Measurements from ENCODE around the gene COL13A1.

The COL13A1 gene

GRCh38 chr10:69816521-69816920, 14.8 kb downstream of the COL13A1 start:
- no peaks in the 10 kb centered on the region for H3K4me1 ChIP-seq (ENCODE audit: control insufficient read depth in 2 of 2, insufficient read depth in 2 of 2, low read length in 2 of 2)

GRCh38 chr10:69817078-69817581, 15.4 kb downstream of the COL13A1 start:
- Histone ChIP-seq H3K9ac (ENCODE audit: low read depth in 1 of 2, low read length in 2 of 2) (no peak overlapping the region), H3K27me3 (ENCODE audit: control insufficient read depth in 2 of 2, insufficient read depth in 2 of 2, low read length in 2 of 2) (no peaks in the 10 kb centered on the region), H3K4me3 (ENCODE audit: low read length in 2 of 2) (no peak overlapping the region), H3K9me3 (ENCODE audit: control insufficient read depth in 2 of 2, low read length in 2 of 2) (no peaks in the 10 kb centered on the region), H3K27ac (ENCODE audit: low read depth in 2 of 2, low read length in 2 of 2) (no peak overlapping the region), H3K36me3 (ENCODE audit: control insufficient read depth in 2 of 2, insufficient read depth in 2 of 2, low read length in 2 of 2) (no peaks in the 10 kb centered on the region), H3K4me1 (ENCODE audit: control insufficient read depth in 2 of 2, insufficient read depth in 2 of 2, low read length in 2 of 2) (no peaks in the 10 kb centered on the region)

More at GRCh38 chr10:69816521-69816920, 14.8 kb downstream of the COL13A1 start:
- Histone ChIP-seq H3K4me3 (ENCODE audit: low read length in 2 of 2) (no peak overlapping the region), H3K27ac (ENCODE audit: low read depth in 2 of 2, low read length in 2 of 2) (no peak overlapping the region), H3K9me3 (ENCODE audit: control insufficient read depth in 2 of 2, low read length in 2 of 2) (no peaks in the 10 kb centered on the region), H3K27me3 (ENCODE audit: control insufficient read depth in 2 of 2, insufficient read depth in 2 of 2, low read length in 2 of 2) (no peaks in the 10 kb centered on the region), H3K36me3 (ENCODE audit: control insufficient read depth in 2 of 2, insufficient read depth in 2 of 2, low read length in 2 of 2) (no peaks in the 10 kb centered on the region), H3K9ac (ENCODE audit: low read depth in 1 of 2, low read length in 2 of 2) (no peak overlapping the region)

GRCh38 chr10:69818676-69819239, 17.1 kb downstream of the COL13A1 start:
- H3K36me3 ChIP-seq (ENCODE audit: control insufficient read depth in 2 of 2, insufficient read depth in 2 of 2, low read length in 2 of 2) = no peaks in the 10 kb centered on the region
- H3K4me3 ChIP-seq (ENCODE audit: low read length in 2 of 2) = no peak overlapping the region
- H3K9ac ChIP-seq (ENCODE audit: low read depth in 1 of 2, low read length in 2 of 2) = no peak overlapping the region
- no peaks in the 10 kb centered on the region for H3K4me1 ChIP-seq (ENCODE audit: control insufficient read depth in 2 of 2, insufficient read depth in 2 of 2, low read length in 2 of 2)
- no peak overlapping the region for H3K27ac ChIP-seq (ENCODE audit: low read depth in 2 of 2, low read length in 2 of 2)
- no peaks in the 10 kb centered on the region for H3K27me3 ChIP-seq (ENCODE audit: control insufficient read depth in 2 of 2, insufficient read depth in 2 of 2, low read length in 2 of 2)
- H3K9me3 ChIP-seq (ENCODE audit: control insufficient read depth in 2 of 2, low read length in 2 of 2) = no peaks in the 10 kb centered on the region

- no peaks in the 10 kb centered on the region for H3K9me3 ChIP-seq (ENCODE audit: control insufficient read depth in 2 of 2, low read length in 2 of 2)
- no peaks in the 10 kb centered on the region for H3K36me3 ChIP-seq (ENCODE audit: control insufficient read depth in 2 of 2, insufficient read depth in 2 of 2, low read length in 2 of 2)
- no peak overlapping the region for H3K9ac ChIP-seq (ENCODE audit: low read depth in 1 of 2, low read length in 2 of 2)
- H3K4me1 ChIP-seq (ENCODE audit: control insufficient read depth in 2 of 2, insufficient read depth in 2 of 2, low read length in 2 of 2) = no peaks in the 10 kb centered on the region
- no peak overlapping the region for H3K4me3 ChIP-seq (ENCODE audit: low read length in 2 of 2)
- no peak overlapping the region for H3K27ac ChIP-seq (ENCODE audit: low read depth in 2 of 2, low read length in 2 of 2)
- H3K27me3 ChIP-seq (ENCODE audit: control insufficient read depth in 2 of 2, insufficient read depth in 2 of 2, low read length in 2 of 2) = no peaks in the 10 kb centered on the region
Observed at GRCh38 chr10:69819716-69820506, 18.2 kb downstream of the COL13A1 start.

GRCh38 chr10:69820817-69821216, 19.1 kb downstream of the COL13A1 start:
- Histone ChIP-seq H3K4me1 (ENCODE audit: control insufficient read depth in 2 of 2, insufficient read depth in 2 of 2, low read length in 2 of 2) (no peaks in the 10 kb centered on the region), H3K36me3 (ENCODE audit: control insufficient read depth in 2 of 2, insufficient read depth in 2 of 2, low read length in 2 of 2) (no peaks in the 10 kb centered on the region), H3K27ac (ENCODE audit: low read depth in 2 of 2, low read length in 2 of 2) (no peak overlapping the region), H3K4me3 (ENCODE audit: low read length in 2 of 2) (no peak overlapping the region), H3K27me3 (ENCODE audit: control insufficient read depth in 2 of 2, insufficient read depth in 2 of 2, low read length in 2 of 2) (no peaks in the 10 kb centered on the region), H3K9me3 (ENCODE audit: control insufficient read depth in 2 of 2, low read length in 2 of 2) (no peaks in the 10 kb centered on the region), H3K9ac (ENCODE audit: low read depth in 1 of 2, low read length in 2 of 2) (no peak overlapping the region)

GRCh38 chr10:69825604-69826003, 23.9 kb downstream of the COL13A1 start:
- Histone ChIP-seq H3K27me3 (ENCODE audit: control insufficient read depth in 2 of 2, insufficient read depth in 2 of 2, low read length in 2 of 2) (no peaks in the 10 kb centered on the region), H3K4me3 (ENCODE audit: low read length in 2 of 2) (no peak overlapping the region), H3K9ac (ENCODE audit: low read depth in 1 of 2, low read length in 2 of 2) (no peak overlapping the region), H3K4me1 (ENCODE audit: control insufficient read depth in 2 of 2, insufficient read depth in 2 of 2, low read length in 2 of 2) (no peaks in the 10 kb centered on the region), H3K27ac (ENCODE audit: low read depth in 2 of 2, low read length in 2 of 2) (no peak overlapping the region), H3K36me3 (ENCODE audit: control insufficient read depth in 2 of 2, insufficient read depth in 2 of 2, low read length in 2 of 2) (no peaks in the 10 kb centered on the region), H3K9me3 (ENCODE audit: control insufficient read depth in 2 of 2, low read length in 2 of 2) (no peaks in the 10 kb centered on the region)

GRCh38 chr10:69826094-69826493, 24.4 kb downstream of the COL13A1 start:
- H3K4me3 ChIP-seq (ENCODE audit: low read length in 2 of 2) = no peak overlapping the region
- no peak overlapping the region for H3K27ac ChIP-seq (ENCODE audit: low read depth in 2 of 2, low read length in 2 of 2)
- no peaks in the 10 kb centered on the region for H3K36me3 ChIP-seq (ENCODE audit: control insufficient read depth in 2 of 2, insufficient read depth in 2 of 2, low read length in 2 of 2)
- no peak overlapping the region for H3K9ac ChIP-seq (ENCODE audit: low read depth in 1 of 2, low read length in 2 of 2)
- H3K27me3 ChIP-seq (ENCODE audit: control insufficient read depth in 2 of 2, insufficient read depth in 2 of 2, low read length in 2 of 2) = no peaks in the 10 kb centered on the region
- no peaks in the 10 kb centered on the region for H3K4me1 ChIP-seq (ENCODE audit: control insufficient read depth in 2 of 2, insufficient read depth in 2 of 2, low read length in 2 of 2)
- H3K9me3 ChIP-seq (ENCODE audit: control insufficient read depth in 2 of 2, low read length in 2 of 2) = no peaks in the 10 kb centered on the region

GRCh38 chr10:69826789-69827554, 25.3 kb downstream of the COL13A1 start:
- Histone ChIP-seq H3K4me3 (ENCODE audit: low read length in 2 of 2) (no peak overlapping the region), H3K36me3 (ENCODE audit: control insufficient read depth in 2 of 2, insufficient read depth in 2 of 2, low read length in 2 of 2) (no peaks in the 10 kb centered on the region), H3K4me1 (ENCODE audit: control insufficient read depth in 2 of 2, insufficient read depth in 2 of 2, low read length in 2 of 2) (no peaks in the 10 kb centered on the region), H3K9me3 (ENCODE audit: control insufficient read depth in 2 of 2, low read length in 2 of 2) (no peaks in the 10 kb centered on the region), H3K27me3 (ENCODE audit: control insufficient read depth in 2 of 2, insufficient read depth in 2 of 2, low read length in 2 of 2) (no peaks in the 10 kb centered on the region), H3K27ac (ENCODE audit: low read depth in 2 of 2, low read length in 2 of 2) (no peak overlapping the region), H3K9ac (ENCODE audit: low read depth in 1 of 2, low read length in 2 of 2) (no peak overlapping the region)

- Histone ChIP-seq H3K27me3 (ENCODE audit: control insufficient read depth in 2 of 2, insufficient read depth in 2 of 2, low read length in 2 of 2) (no peaks in the 10 kb centered on the region), H3K36me3 (ENCODE audit: control insufficient read depth in 2 of 2, insufficient read depth in 2 of 2, low read length in 2 of 2) (no peaks in the 10 kb centered on the region), H3K9me3 (ENCODE audit: control insufficient read depth in 2 of 2, low read length in 2 of 2) (no peaks in the 10 kb centered on the region), H3K9ac (ENCODE audit: low read depth in 1 of 2, low read length in 2 of 2) (no peak overlapping the region), H3K27ac (ENCODE audit: low read depth in 2 of 2, low read length in 2 of 2) (no peak overlapping the region), H3K4me3 (ENCODE audit: low read length in 2 of 2) (no peak overlapping the region), H3K4me1 (ENCODE audit: control insufficient read depth in 2 of 2, insufficient read depth in 2 of 2, low read length in 2 of 2) (no peaks in the 10 kb centered on the region)
Observed at GRCh38 chr10:69828144-69828870, 26.6 kb downstream of the COL13A1 start.
